Stimulated activated CD8-positive, alpha-beta memory T cell treated with anti-CD3 and anti-CD28 coated beads, Interleukin-7, amount 100 ng/mL, for 4 hours (primary cell): ENCODE measurements around the gene HMMR.
A peak's percentile ranks its signal among the peaks of the same experiment; 100 is the strongest.
"Not testable (repeated sequence)": the region's sequence is repeated elsewhere in the genome, so short reads cannot be mapped to it uniquely, and the experiment has no call there.

Experiments
- DNase-seq, 2 donors: peaks; one replicate each; pipeline ENCODE4 v3.0.0-alpha.2; 2020; ENCODE audit warnings: low read depth in 2 of 2

Gene HMMR

GRCh38 chr5:163460562-163461171 lies at the start of gene HMMR:
Gene HMMR (plus strand): TSS chr5:163460632. CDS start chr5:163460693, 61 bp downstream.
- DNase-seq, result no peak

GRCh38 chr5:163415673-163416072 lies 44.8 kb upstream of the HMMR start:
- DNase-seq, result not testable (repeated sequence)

- DNase-seq, result no peak
Observed at GRCh38 chr5:163424836-163425235, 35.6 kb upstream of the HMMR start.

- not testable (repeated sequence) for DNase-seq
Observed at GRCh38 chr5:163426128-163426527, 34.3 kb upstream of the HMMR start.

- no peak for DNase-seq
Observed at GRCh38 chr5:163432544-163432943, 27.9 kb upstream of the HMMR start.

- no peak for DNase-seq
Observed at GRCh38 chr5:163433271-163433670, 27.2 kb upstream of the HMMR start.

GRCh38 chr5:163434401-163434866 lies 26.0 kb upstream of the HMMR start:
- no peak for DNase-seq

GRCh38 chr5:163436515-163436914 lies 23.9 kb upstream of the HMMR start:
- no peak for DNase-seq

- no peak for DNase-seq
Observed at GRCh38 chr5:163437011-163437308, 23.5 kb upstream of the HMMR start.

GRCh38 chr5:163437309-163438182 lies 22.9 kb upstream of the HMMR start, which contains the start of gene CCNG1:
Gene CCNG1 (plus strand): TSS chr5:163437595. CDS start chr5:163439257, 1,662 bp downstream.
- DNase-seq, result peak; percentile 80 to 81

GRCh38 chr5:163439092-163439425 lies 21.4 kb upstream of the HMMR start:
- no peak for DNase-seq

GRCh38 chr5:163440954-163441353 lies 19.5 kb upstream of the HMMR start:
- no peak for DNase-seq

- DNase-seq, result no peak
Observed at GRCh38 chr5:163444526-163444925, 15.9 kb upstream of the HMMR start.

GRCh38 chr5:163445345-163445744 lies 15.1 kb upstream of the HMMR start:
- DNase-seq, result no peak

GRCh38 chr5:163447191-163447590 lies 13.2 kb upstream of the HMMR start:
- DNase-seq, result no peak

GRCh38 chr5:163447875-163448274 lies 12.6 kb upstream of the HMMR start:
- DNase-seq, result no peak

GRCh38 chr5:163448491-163448890 lies 11.9 kb upstream of the HMMR start:
- DNase-seq, result no peak

GRCh38 chr5:163451489-163451888 lies 8.9 kb upstream of the HMMR start:
- no peak for DNase-seq

GRCh38 chr5:163453705-163454104 lies 6.7 kb upstream of the HMMR start:
- DNase-seq, result no peak

- DNase-seq, result not testable (repeated sequence)
Observed at GRCh38 chr5:163455406-163455805, 5.0 kb upstream of the HMMR start.

- no peak for DNase-seq
Observed at GRCh38 chr5:163456029-163456589, 4.3 kb upstream of the HMMR start.

- no peak for DNase-seq
Observed at GRCh38 chr5:163456840-163457239, 3.6 kb upstream of the HMMR start.
